ENCODE results near the gene UFSP2.

Gene UFSP2

GRCh38 chr4:185381288-185382196 lies 44.2 kb downstream of the UFSP2 start:
- in situ Hi-C loops (cut with HindIII; ENCODE audit: low sequenced_read_pairs), result no loop called here
- TF ChIP-seq CTCF (IDR thresholded peaks at IDR 0.05; ENCODE audit: low read depth, low read length), result no peak
- H3K4me3 ChIP-seq (ENCODE audit: low read depth, low read length), result no peak overlapping the region
- DNase-seq (ENCODE audit: low read depth, low spot score), result no peak

- no peak for TF ChIP-seq CTCF (IDR thresholded peaks at IDR 0.05; ENCODE audit: low read depth, low read length)
- no peak for DNase-seq (ENCODE audit: low read depth, low spot score)
- no peak overlapping the region for H3K4me3 ChIP-seq (ENCODE audit: low read depth, low read length)
- in situ Hi-C loops (cut with HindIII; ENCODE audit: low sequenced_read_pairs), result no loop called here
These were observed 45.4 kb downstream of the UFSP2 start for GRCh38 chr4:185380320-185380719.

- no peak overlapping the region for H3K4me3 ChIP-seq (ENCODE audit: low read depth, low read length)
- no peak for DNase-seq (ENCODE audit: low read depth, low spot score)
- in situ Hi-C loops (cut with HindIII; ENCODE audit: low sequenced_read_pairs), result no loop called here
- TF ChIP-seq CTCF (IDR thresholded peaks at IDR 0.05; ENCODE audit: low read depth, low read length), result no peak
These were observed 46.2 kb downstream of the UFSP2 start for GRCh38 chr4:185379326-185380295.

- TF ChIP-seq CTCF (IDR thresholded peaks at IDR 0.05; ENCODE audit: low read depth, low read length), result no peak
- no peak for DNase-seq (ENCODE audit: low read depth, low spot score)
- in situ Hi-C loops (cut with HindIII; ENCODE audit: low sequenced_read_pairs), result no loop called here
- H3K4me3 ChIP-seq (ENCODE audit: low read depth, low read length), result no peak overlapping the region
These were observed 47.5 kb downstream of the UFSP2 start for GRCh38 chr4:185378264-185378663.

- DNase-seq (ENCODE audit: low read depth, low spot score), result no peak
- no peak for TF ChIP-seq CTCF (IDR thresholded peaks at IDR 0.05; ENCODE audit: low read depth, low read length)
- no peak overlapping the region for H3K4me3 ChIP-seq (ENCODE audit: low read depth, low read length)
- in situ Hi-C loops (cut with HindIII; ENCODE audit: low sequenced_read_pairs), result no loop called here
These were observed 51.2 kb downstream of the UFSP2 start for GRCh38 chr4:185374573-185374972.

GRCh38 chr4:185374027-185374426 lies 51.7 kb downstream of the UFSP2 start:
- DNase-seq (ENCODE audit: low read depth, low spot score), result no peak
- in situ Hi-C loops (cut with HindIII; ENCODE audit: low sequenced_read_pairs), result no loop called here
- no peak for TF ChIP-seq CTCF (IDR thresholded peaks at IDR 0.05; ENCODE audit: low read depth, low read length)
- H3K4me3 ChIP-seq (ENCODE audit: low read depth, low read length), result no peak overlapping the region

All from astrocyte of the spinal cord (primary cell).